Measurements from ENCODE around the gene FOXC1.

Gene FOXC1

DNA sequence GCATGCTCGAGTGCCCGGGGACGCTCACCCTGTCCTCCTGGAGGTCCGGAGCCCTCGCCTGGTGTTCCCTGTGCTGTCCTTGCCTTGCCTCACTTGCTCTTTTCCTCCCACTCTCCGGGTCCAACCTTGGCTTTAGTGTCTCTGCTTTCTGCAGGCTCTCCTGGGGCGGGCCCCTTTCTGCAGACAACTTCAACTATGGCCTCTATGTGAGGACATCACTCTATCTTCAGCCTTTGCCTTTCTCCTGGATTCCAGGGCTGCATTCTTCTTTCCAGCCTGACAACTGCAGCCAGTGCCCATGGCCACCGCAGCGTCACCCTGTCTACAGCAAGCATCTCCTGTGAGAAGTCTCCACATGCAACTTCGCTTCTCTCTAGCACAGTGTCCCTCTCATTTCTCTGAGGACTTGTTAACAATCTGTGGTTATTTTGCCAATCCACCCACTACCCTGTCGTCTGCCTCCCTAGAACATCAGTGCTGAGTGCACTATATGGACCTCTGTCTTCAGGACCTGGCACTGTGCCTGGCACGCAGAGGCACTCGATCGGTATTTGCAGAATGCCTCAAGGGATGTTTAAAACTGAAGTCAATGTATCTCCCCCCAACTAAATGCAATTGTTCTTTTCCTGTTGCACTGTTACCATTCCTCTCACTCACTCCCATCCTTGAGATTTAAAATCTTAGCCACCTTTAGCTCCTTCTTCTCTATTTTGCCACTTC is 35.9 kb downstream of the FOXC1 start:
- DNase-seq, result no peak

GRCh38 chr6:1651362-1651761 is 41.6 kb downstream of the FOXC1 start:
- no peak for DNase-seq

GRCh38 chr6:1652842-1653241 is 43.1 kb downstream of the FOXC1 start:
- DNase-seq, result no peak

GRCh38 chr6:1654054-1654453 is 44.3 kb downstream of the FOXC1 start:
- no peak for DNase-seq

- no peak for DNase-seq
Observed at GRCh38 chr6:1657116-1657770, 47.5 kb downstream of the FOXC1 start.

DNA sequence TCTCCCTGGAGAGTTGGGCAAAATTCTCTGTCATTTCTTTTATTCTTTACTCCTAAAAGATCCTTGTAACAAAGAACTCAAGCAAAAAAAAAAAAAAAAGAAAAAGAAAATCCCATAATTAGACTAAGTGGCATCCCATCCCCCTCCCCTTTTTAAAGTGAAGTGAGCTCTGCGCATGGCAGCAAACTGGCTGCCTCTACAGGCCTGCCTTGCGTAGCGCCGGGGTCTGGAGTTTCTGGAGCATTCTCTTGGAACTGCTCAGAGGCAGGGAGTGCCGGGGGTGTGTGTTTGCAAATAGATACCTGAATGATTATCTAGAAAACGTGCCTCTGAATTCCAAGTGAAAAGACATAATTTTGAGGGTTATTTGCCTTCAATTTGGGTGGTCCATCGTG is 48.1 kb downstream of the FOXC1 start:
- no peak for DNase-seq

DNA sequence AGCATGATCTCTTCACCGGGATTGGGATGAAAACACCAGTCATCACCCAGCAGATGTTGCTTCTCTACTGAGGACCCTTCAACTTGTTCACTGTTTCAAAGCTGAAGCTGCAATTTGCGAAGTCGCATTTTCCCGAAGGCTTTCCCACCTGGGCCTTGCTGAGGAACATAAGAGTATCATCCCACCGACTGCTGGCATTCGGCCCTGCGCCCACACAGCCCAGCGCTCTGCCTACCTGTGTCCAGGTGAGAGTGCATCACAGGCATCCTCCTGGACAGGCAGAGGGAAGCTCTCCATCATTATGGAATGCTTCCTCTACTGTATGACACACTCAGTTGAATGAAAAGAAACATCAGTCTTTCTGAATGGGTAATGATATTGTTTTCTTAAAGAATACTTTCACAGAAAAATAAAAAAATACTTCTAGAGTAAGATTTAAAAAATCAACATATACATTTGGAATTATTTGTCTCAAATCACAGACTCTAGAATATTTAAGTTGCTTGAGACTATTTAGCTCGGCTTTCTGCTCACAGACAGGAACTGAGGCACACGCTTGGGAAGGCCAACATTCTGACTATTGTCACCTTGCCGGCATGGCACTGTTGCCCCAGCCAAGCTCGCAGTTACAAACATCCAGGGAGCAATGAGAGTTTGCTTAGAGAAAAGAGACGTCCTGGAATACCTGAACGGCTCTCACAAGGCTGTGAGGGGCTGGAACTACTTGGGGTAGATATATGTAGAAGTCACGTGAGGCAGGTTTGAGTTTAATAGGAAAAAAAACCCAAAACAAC is 48.7 kb downstream of the FOXC1 start:
- no peak for DNase-seq

- DNase-seq, result no peak
Observed at GRCh38 chr6:1659816-1660215, 50.1 kb downstream of the FOXC1 start.

DNA sequence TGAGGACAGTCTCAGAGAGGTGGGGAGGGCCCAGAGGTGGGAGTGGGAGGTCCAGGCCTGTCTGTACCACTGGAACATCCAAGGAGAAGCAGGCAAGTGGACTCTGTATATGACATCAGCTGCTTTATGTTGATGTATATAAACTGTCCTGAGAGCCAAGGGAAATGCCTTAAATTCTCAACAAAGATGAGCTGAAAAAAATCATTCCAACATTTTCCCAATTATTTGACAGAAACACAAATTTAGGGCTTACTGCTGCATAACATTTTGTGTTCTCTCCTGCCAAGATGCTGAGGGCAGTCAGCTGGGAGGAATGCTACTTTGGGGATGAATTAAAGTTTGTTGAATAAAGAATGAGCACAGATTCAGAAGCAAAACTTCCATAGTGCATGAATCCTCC is 52.8 kb downstream of the FOXC1 start:
- DNase-seq, result no peak

Data from NCI-H510A (cell line).